GM12874 (cell line): Measurements from ENCODE around the gene SLC27A3.

Experiments used
- CTCF ChIP-seq: IDR thresholded peaks from 2 replicates; pipeline ENCODE4 v1.5.1; 2011; ENCODE audit warnings: low read depth, mild to moderate bottlenecking, control low read depth, low read length, moderate library complexity; ENCODE audit not compliant: insufficient read depth

SLC27A3 gene

DNA sequence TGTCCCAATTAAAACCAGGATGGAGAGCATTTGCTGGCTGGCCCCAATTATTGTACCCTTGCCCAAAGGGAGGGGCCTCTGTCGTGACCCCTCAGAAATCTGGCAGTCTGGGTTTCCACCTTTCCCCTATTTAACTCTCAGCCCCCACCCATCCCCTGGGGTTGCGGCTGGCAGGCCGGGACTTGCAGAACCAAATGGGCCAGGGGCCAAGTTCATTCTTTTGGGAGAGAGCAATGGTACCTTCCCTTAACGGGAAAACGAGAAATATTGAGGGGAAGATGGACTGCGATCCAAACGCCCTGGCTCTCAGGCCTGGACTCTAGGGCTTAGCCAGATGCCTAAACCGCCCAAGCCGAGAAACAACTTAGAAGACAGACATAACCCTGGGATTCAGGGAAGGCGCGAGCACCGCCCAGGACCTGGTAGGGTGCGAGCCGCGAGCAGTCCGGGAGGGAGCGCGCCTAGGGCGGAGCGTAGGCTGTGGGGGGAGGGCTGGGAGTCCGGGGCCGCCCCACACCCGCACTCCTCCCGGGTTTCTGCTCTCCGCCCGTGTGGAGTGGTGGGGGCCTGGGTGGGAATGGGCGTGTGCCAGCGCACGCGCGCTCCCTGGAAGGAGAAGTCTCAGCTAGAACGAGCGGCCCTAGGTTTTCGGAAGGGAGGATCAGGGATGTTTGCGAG lies at the start of gene SLC27A3:
SLC27A3 (plus strand) TSS at position 628 of the 678 bp plus-strand sequence. CDS start 91 bp downstream, outside the sequence.
- no peak for TF ChIP-seq CTCF

DNA sequence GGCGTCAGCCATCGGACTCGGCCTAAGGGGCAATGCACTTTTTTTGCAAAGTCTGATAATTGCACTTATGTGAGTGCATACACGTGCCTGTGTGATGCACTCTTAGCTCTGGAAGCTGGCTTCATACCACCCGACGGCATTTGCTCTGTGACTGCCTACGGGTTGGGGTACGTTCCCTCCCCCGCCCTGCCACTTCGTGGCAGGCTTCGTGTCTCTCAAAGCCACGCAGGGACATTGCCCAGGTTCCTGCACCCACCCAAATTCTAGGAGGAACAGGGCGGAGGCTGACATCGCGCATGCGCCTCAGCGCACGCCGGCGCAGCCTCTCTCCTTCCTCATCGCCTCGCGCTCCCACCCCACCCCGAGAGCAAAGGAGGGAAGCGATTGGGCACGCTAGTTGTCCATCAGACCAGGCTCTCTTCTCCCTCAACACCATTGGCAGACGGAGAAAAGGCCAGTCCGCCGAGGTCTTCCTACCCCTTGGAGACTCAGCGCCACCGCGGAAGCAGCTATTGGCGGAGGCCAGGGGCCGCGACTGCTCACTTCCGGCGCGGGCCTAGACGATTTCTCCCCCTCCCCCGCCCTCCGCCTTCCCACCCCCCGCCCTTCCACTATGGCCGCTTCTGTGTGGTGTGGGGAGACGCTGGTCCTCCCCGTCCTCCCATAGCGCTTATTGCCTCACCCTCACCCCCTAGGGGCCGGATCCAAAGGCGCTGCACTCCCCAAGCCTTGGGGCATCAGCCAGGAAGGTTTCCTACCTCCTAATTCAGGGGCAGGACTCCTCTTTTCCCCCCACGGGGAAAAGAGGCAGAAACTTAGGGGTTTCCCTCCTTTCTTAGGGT lies 47.5 kb upstream of the SLC27A3 start, which contains the start of gene INTS3:
INTS3 (plus strand) TSS at position 588 of the 842 bp plus-strand sequence. CDS start 585 bp downstream, outside the sequence.
- no peak for TF ChIP-seq CTCF

DNA sequence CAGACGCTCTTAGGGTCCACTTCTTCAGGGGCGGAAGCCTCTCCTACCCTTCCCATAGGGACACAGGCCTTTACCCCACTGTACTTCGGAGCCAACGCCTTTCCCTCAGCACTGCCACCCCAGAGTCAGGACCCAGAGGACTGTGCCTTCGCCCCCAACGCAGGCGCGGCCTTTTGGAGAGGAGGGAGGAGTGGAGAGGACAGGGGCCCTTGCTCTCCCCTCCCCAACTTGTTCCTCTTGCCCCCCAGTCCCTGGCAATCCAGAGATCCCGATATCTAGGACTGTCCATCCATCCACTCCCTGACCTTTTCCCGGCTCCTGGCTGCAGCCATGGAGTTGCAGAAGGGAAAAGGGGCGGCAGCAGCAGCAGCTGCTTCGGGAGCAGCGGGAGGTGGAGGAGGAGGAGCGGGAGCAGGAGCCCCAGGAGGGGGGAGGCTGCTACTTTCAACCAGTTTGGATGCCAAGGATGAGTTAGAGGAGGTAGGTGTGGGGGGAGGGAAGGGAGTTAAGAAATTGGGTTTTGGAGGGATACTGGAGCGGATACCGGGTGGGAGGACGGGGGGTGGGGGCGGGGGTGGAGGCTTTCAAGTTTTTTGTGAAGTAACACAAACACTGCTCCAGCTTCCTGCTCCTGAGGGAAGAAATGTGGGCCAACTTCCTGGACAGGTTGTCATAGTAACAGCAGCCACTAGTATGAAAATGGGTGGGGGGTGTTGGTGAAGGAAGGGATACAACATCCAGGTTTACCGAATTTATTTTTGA lies 46.7 kb upstream of the SLC27A3 start:
- no peak for TF ChIP-seq CTCF

DNA sequence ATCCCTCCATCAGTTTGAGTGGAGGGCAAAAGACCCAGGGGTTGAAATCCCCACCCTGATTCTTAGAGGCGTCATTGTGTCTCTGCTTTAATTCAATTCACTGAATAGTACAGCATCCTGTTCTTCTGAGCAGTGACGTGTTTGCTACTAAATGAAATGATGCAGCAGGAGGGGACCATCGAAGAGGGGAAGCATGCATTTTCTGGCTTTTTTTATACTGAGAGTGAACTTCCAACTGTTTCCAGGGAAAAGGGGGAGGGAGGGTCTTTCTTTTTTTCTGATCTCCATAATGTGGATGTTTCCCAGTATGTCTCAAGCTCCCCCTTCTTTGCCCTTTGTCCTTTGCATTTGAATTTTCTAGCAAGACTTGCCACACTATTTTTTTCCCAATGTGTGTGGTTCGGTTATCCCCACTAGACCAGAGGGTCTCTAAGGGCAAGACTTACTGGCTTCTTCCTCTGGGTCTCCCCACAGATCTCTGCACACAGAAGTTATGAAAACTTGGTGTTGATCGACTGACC lies 44.7 kb upstream of the SLC27A3 start:
- no peak for TF ChIP-seq CTCF

- no peak for TF ChIP-seq CTCF
Observed at GRCh38 chr1:153733970-153734369, 41.2 kb upstream of the SLC27A3 start.

- TF ChIP-seq CTCF, result no peak
Observed at GRCh38 chr1:153734396-153735089, 40.7 kb upstream of the SLC27A3 start.
